Endothelial cell of umbilical vein (primary cell): ENCODE results near the gene MAML2. TPM values are rescaled to one million over a fixed set of nuclear protein-coding genes. Genes with fewer than 3 reads are reported as not detected.

Source experiments
- BruUV-seq: library from RNA; stranded (reverse); fragments of 400-500 nt; replicated peaks from 2 replicates; lab custom pipeline; 2021; lab: Mats Ljungman, UMichigan
- CTCF ChIA-PET: fragments of 300-600, 350-600 bp; sonication (Branson Sonifier 250); formaldehyde crosslinking; loops from one replicate; lab custom pipeline; 2021; ENCODE audit warnings: antibody characterized with exemption, inconsistent platforms; lab: Charles Lee
- POLR2A ChIA-PET: fragments of 300-600, 350-600 bp; sonication (Branson Sonifier 250); formaldehyde crosslinking; loops from one replicate; lab custom pipeline; 2021; ENCODE audit warnings: antibody characterized with exemption, inconsistent platforms; lab: Charles Lee
- DNase-seq: peaks from one replicate; pipeline ENCODE4 v3.0.0-alpha.2; 2011; ENCODE audit warnings: low read depth, low spot score
- FAIRE-seq: peaks from 2 replicates; lab custom pipeline; 2011; peaks lifted over from hg19 to GRCh38; lab: Jason Lieb, UNC
- H2AFZ ChIP-seq: 2 replicates; pipeline ENCODE4 v1.6.0; 2012; ENCODE audit warnings: low read depth, low read length, control low read depth, inconsistent platforms
- H3K27ac ChIP-seq: 2 replicates; pipeline ENCODE4 v1.5.1; 2011; ENCODE audit warnings: low read depth, mild to moderate bottlenecking, control low read depth, low read length, moderate library complexity; ENCODE audit not compliant: insufficient read depth
- H3K27me3 ChIP-seq, 2 experiments: 2 replicates each; pipeline versions ENCODE4 v1.6.0 to v1.6.1; 2011; ENCODE audit warnings: low read length in 2 of 2, mixed read lengths in 1 of 2; ENCODE audit not compliant: control insufficient read depth in 2 of 2, insufficient read depth in 2 of 2
- H3K36me3 ChIP-seq, 2 experiments: 2 replicates in 1 of 2; 3 replicates in 1 of 2; pipeline ENCODE4 v1.5.1; 2011; ENCODE audit warnings: low read length in 2 of 2, mild to moderate bottlenecking in 1 of 2, moderate library complexity in 1 of 2; ENCODE audit not compliant: control insufficient read depth in 2 of 2, insufficient read depth in 2 of 2; ENCODE audit errors: extremely low read depth in 1 of 2
- H3K4me1 ChIP-seq: 3 replicates; pipeline ENCODE4 v1.5.1; 2011; ENCODE audit warnings: mild to moderate bottlenecking, low read length; ENCODE audit not compliant: control insufficient read depth, insufficient read depth; ENCODE audit errors: extremely low read depth
- H3K4me2 ChIP-seq: 2 replicates; pipeline ENCODE4 v1.6.1; 2011; ENCODE audit warnings: low read length, control low read depth, mixed read lengths; ENCODE audit not compliant: insufficient read depth
- H3K4me3 ChIP-seq, 3 experiments: fragments of 200-600 bp in 1 of 3; sonication (generic), shearing (Covaris generic) in 1 of 3; replicated peaks in 1 of 3; 2 replicates each; pipeline ENCODE4 v1.5.1; 2011 to 2016; ENCODE audit warnings: control low read depth in 3 of 3, low read length in 3 of 3, mild to moderate bottlenecking in 2 of 3, inconsistent platforms in 1 of 3, low read depth in 1 of 3, moderate library complexity in 1 of 3; ENCODE audit not compliant: insufficient read depth in 1 of 3
- H3K79me2 ChIP-seq: 2 replicates; pipeline ENCODE4 v1.6.0; 2012; ENCODE audit warnings: low read length, inconsistent platforms; ENCODE audit not compliant: control insufficient read depth, insufficient read depth
- H3K9ac ChIP-seq: replicated peaks from 2 replicates; pipeline ENCODE3; 2011; ENCODE audit warnings: low read length, control low read depth; ENCODE audit not compliant: insufficient read depth; ENCODE audit errors: extremely low read depth
- H3K9me1 ChIP-seq: replicated peaks from 3 replicates; pipeline ENCODE4 v1.6.0; 2011; ENCODE audit warnings: mild to moderate bottlenecking, low read length; ENCODE audit not compliant: control insufficient read depth, insufficient read depth; ENCODE audit errors: extremely low read depth
- H3K9me3 ChIP-seq: replicated peaks from 2 replicates; pipeline ENCODE4 v1.5.1; 2012; ENCODE audit warnings: low read length, inconsistent platforms; ENCODE audit not compliant: control insufficient read depth, insufficient read depth
- H4K20me1 ChIP-seq: replicated peaks from 2 replicates; pipeline ENCODE3; 2011; ENCODE audit warnings: mild to moderate bottlenecking, low read length; ENCODE audit not compliant: control insufficient read depth, insufficient read depth; ENCODE audit errors: extremely low read depth
- CTCF ChIP-seq, 2 donors: IDR thresholded peaks; 1 replicate in 1 of 2; 2 replicates in 1 of 2; pipeline ENCODE4 v1.5.1; 2011; ENCODE audit warnings: low read length in 2 of 2, mild to moderate bottlenecking in 2 of 2, moderate library complexity in 2 of 2, control low read depth in 1 of 2, inconsistent platforms in 1 of 2, low read depth in 1 of 2; ENCODE audit not compliant: insufficient read depth in 1 of 2; ENCODE audit errors: extremely low read depth in 1 of 2
- EZH2 ChIP-seq: IDR thresholded peaks from 2 replicates; pipeline ENCODE4 v1.6.1; 2012; ENCODE audit warnings: borderline replicate concordance, low read depth, mild to moderate bottlenecking, moderate library complexity, low read length, inconsistent platforms; ENCODE audit not compliant: severe bottlenecking
- FOS ChIP-seq: IDR thresholded peaks from 2 replicates; pipeline ENCODE4 v1.6.1; 2011; ENCODE audit warnings: mild to moderate bottlenecking, low read length, moderate library complexity, borderline replicate concordance; ENCODE audit not compliant: insufficient read depth
- GATA2 ChIP-seq: IDR thresholded peaks from 2 replicates; pipeline ENCODE4 v1.7.0; 2011; ENCODE audit warnings: low read depth, mild to moderate bottlenecking, moderate library complexity, mixed read lengths, low read length; ENCODE audit not compliant: insufficient read length, insufficient read depth
- JUN ChIP-seq: IDR thresholded peaks from 2 replicates; pipeline ENCODE4 v1.6.1; 2011; ENCODE audit warnings: borderline replicate concordance, low read depth; ENCODE audit not compliant: insufficient read length, insufficient read depth
- MAX ChIP-seq: IDR thresholded peaks from 2 replicates; pipeline ENCODE4 v1.6.1; 2011; ENCODE audit not compliant: insufficient read depth, insufficient read length
- MYC ChIP-seq: IDR thresholded peaks from one replicate; pipeline ENCODE4 v1.6.1; 2011; ENCODE audit warnings: mild to moderate bottlenecking, low read depth, low read length
- POLR2A ChIP-seq: IDR thresholded peaks from 2 replicates; pipeline ENCODE4 v1.6.1; 2012; ENCODE audit warnings: low read depth, mild to moderate bottlenecking, control low read depth, low read length
- POLR2AphosphoS5 ChIP-seq: IDR thresholded peaks from 2 replicates; pipeline ENCODE4 v1.6.1; 2012; ENCODE audit warnings: low read depth, mild to moderate bottlenecking, control low read depth, low read length, moderate library complexity; ENCODE audit not compliant: insufficient read depth
- dilution Hi-C: fragments of 300-500 bp; cut with MboI; formaldehyde crosslinking; loops from one replicate; pipeline ENCODE4 v1.15.0; 2019; ENCODE audit warnings: low sequenced_read_pairs; ENCODE audit not compliant: extremely low pct_ligation_motif_present
- intact Hi-C: fragments of 100-400 bp; cut with micrococcal nuclease; formaldehyde crosslinking; loops from one replicate; pipeline ENCODE4 v1.10.0; 2022
- polyA plus RNA-seq, 4 experiments: library from polyadenylated mRNA; depleted of rRNA in 3 of 4; stranded (reverse) in 3 of 4; unstranded in 1 of 4; fragments of >200 nt; gene quantifications; 2 replicates each; pipeline versions ENCODE4 v1.2.1 to v1.2.3, GENCODE V29; 2011 to 2012; ENCODE audit warnings: missing spikeins in 1 of 4
- total RNA-seq: library from RNA; stranded (reverse); gene quantifications from 2 replicates; pipeline ENCODE4 v1.2.3, GENCODE V29; 2021

The MAML2 gene
- total and polyA plus RNA-seq, 2 donors (not counting 3 experiments of a cell fraction or from before 2014, with no cell fraction given) = 12.4 to 16.8 TPM

GRCh38 chr11:96063053-96063452 is 279.9 kb downstream of the MAML2 start:
- Histone ChIP-seq H3K9me3 (no peaks in the 10 kb centered on the region), H3K9ac (no peak overlapping the region), H3K36me3 (no peaks in the 10 kb centered on the region), H3K4me1 (peaks cover 17% of the 10 kb centered on the region), H3K4me2 (no peak overlapping the region), H2AFZ (no peak overlapping the region), H3K79me2 (no peaks in the 10 kb centered on the region), H3K4me3 (no peak overlapping the region), H4K20me1 (no peaks in the 10 kb centered on the region), H3K27ac (no peak overlapping the region), H3K9me1 (no peaks in the 10 kb centered on the region), H3K27me3 (no peaks in the 10 kb centered on the region)
- TF ChIP-seq GATA2 = no peak
- TF ChIP-seq FOS = no peak
- no peak for TF ChIP-seq JUN
- TF ChIP-seq CTCF (IDR thresholded peaks at IDR 0.05; ENCODE audit: extremely low read depth in 1 of 2, insufficient read depth in 1 of 2, low read depth in 1 of 2, low read length in 2 of 2) = no peak
- no peak for TF ChIP-seq POLR2AphosphoS5
- TF ChIP-seq EZH2 = no peak
- no peak for TF ChIP-seq POLR2A
- TF ChIP-seq MAX = no peak
- no peak for TF ChIP-seq MYC
- intact Hi-C loops = no loop called here
- POLR2A ChIA-PET = no interaction called here
- no peak for DNase-seq
- CTCF ChIA-PET = interaction anchor here (0.9 to 4.6 kb wide), 8 partner anchors 8 to 331 kb away, joined by 3 to 21 read pairs (median 4); partner anchors contain the start of gene MAML2
- BruUV-seq = no TSS peak
- dilution Hi-C loops = no loop called here
- no peak for FAIRE-seq
